GM23338 (cell line): ENCODE data around the gene UBE2V1. TPM values are rescaled to one million over a fixed set of nuclear protein-coding genes. Genes with fewer than 3 reads are reported as not detected.

Experiments
- ATAC-seq: fragments of 200-7000 bp; cut with Tn5 transposase; 3 replicates; pipeline ENCODE4 v1.9.1; 2020
- DNase-seq: peaks from one replicate; pipeline ENCODE4 v3.0.0-alpha.2; 2015; ENCODE audit warnings: low spot score
- H2AFZ ChIP-seq: fragments of 200-600 bp; sonication (generic); 2 replicates; pipeline ENCODE4 v1.8.0; 2016; ENCODE audit warnings: antibody characterized with exemption, mild to moderate bottlenecking, moderate library complexity
- H3F3A ChIP-seq: fragments of 200-600 bp; sonication (generic); replicated peaks from 2 replicates; pipeline ENCODE4 v1.8.0; 2017; ENCODE audit warnings: antibody characterized with exemption, mixed run types, low read depth
- H3K27ac ChIP-seq: fragments of 200-600 bp; sonication (generic); 2 replicates; pipeline ENCODE4 v1.6.1; 2016; ENCODE audit warnings: low read depth
- H3K27me3 ChIP-seq: fragments of 200-600 bp; sonication (generic); 2 replicates; pipeline ENCODE4 v1.8.0; 2016; ENCODE audit warnings: mild to moderate bottlenecking, mixed run types, moderate library complexity; ENCODE audit not compliant: insufficient read depth
- H3K36me3 ChIP-seq: fragments of 200-600 bp; sonication (generic); 2 replicates; pipeline ENCODE4 v1.8.0; 2016; ENCODE audit warnings: mild to moderate bottlenecking; ENCODE audit not compliant: insufficient read depth
- H3K4me1 ChIP-seq: fragments of 200-600 bp; sonication (generic); 2 replicates; pipeline ENCODE4 v1.8.0; 2016; ENCODE audit warnings: mild to moderate bottlenecking, moderate library complexity; ENCODE audit not compliant: insufficient read depth
- H3K4me2 ChIP-seq: fragments of 200-600 bp; sonication (generic); 2 replicates; pipeline ENCODE4 v1.7.1; 2017; ENCODE audit warnings: mixed run types
- H3K4me3 ChIP-seq: fragments of 200-600 bp; sonication (generic); 2 replicates; pipeline ENCODE4 v1.6.1; 2016; ENCODE audit warnings: mixed run types
- H3K79me2 ChIP-seq: fragments of 200-600 bp; sonication (generic); replicated peaks from 2 replicates; pipeline ENCODE4 v1.8.0; 2017; ENCODE audit warnings: mild to moderate bottlenecking; ENCODE audit not compliant: insufficient read depth
- H3K9me2 ChIP-seq: fragments of 200-600 bp; sonication (generic); 2 replicates; pipeline ENCODE4 v1.8.0; 2017; ENCODE audit not compliant: insufficient read depth
- H4K20me1 ChIP-seq: fragments of 200-600 bp; sonication (generic); replicated peaks from 2 replicates; pipeline ENCODE4 v1.8.0; 2017; ENCODE audit warnings: mild to moderate bottlenecking; ENCODE audit not compliant: insufficient read depth
- H3K27ac Mint-ChIP-seq: 2 replicates; pipeline ENCODE4 v1.8.0; 2020; ENCODE audit warnings: inconsistent platforms, mild to moderate bottlenecking, moderate library complexity, mixed read lengths
- H3K27me3 Mint-ChIP-seq: 3 replicates; pipeline ENCODE4 v1.8.0; 2022; ENCODE audit warnings: low read depth, mild to moderate bottlenecking, moderate library complexity, mixed read lengths, inconsistent platforms; ENCODE audit not compliant: insufficient read depth, poor library complexity
- H3K36me3 Mint-ChIP-seq: 3 replicates; pipeline ENCODE4 v1.8.0; 2021; ENCODE audit warnings: low read depth, mild to moderate bottlenecking, inconsistent platforms, moderate library complexity, mixed read lengths
- H3K4me1 Mint-ChIP-seq: 3 replicates; pipeline ENCODE4 v1.8.0; 2020; ENCODE audit warnings: mild to moderate bottlenecking, inconsistent platforms, mixed read lengths
- H3K4me3 Mint-ChIP-seq: 3 replicates; pipeline ENCODE4 v1.8.0; 2021; ENCODE audit warnings: moderate library complexity, mild to moderate bottlenecking, inconsistent platforms, mixed read lengths
- H3K9me3 Mint-ChIP-seq: 3 replicates; pipeline ENCODE4 v1.8.0; 2020; ENCODE audit warnings: moderate library complexity, mild to moderate bottlenecking, inconsistent platforms, mixed read lengths
- CREB1 ChIP-seq: fragments of 250-450 bp; sonication (Bioruptor Pico); IDR thresholded peaks from 2 replicates; pipeline ENCODE4 v1.5.0; 2020; ENCODE audit warnings: low read depth, mild to moderate bottlenecking, moderate library complexity
- CTCF ChIP-seq, 2 experiments: fragments of 200-600 bp in 1 of 2; sonication (generic) in 1 of 2; conservative IDR thresholded peaks; 2 replicates each; pipeline versions ENCODE4 v1.5.1 to v1.6.1; 2016 to 2017; ENCODE audit warnings: antibody characterized with exemption in 2 of 2, low read depth in 2 of 2, mild to moderate bottlenecking in 2 of 2, moderate library complexity in 1 of 2
- ETS1 ChIP-seq: IDR thresholded peaks from 2 replicates; pipeline ENCODE4 v1.6.1; 2016; ENCODE audit warnings: antibody characterized with exemption
- EZH2 ChIP-seq: fragments of 200-600 bp; sonication (generic); IDR thresholded peaks from one replicate; pipeline ENCODE4 v1.8.0; 2017; ENCODE audit warnings: antibody characterized with exemption, mild to moderate bottlenecking, low read depth; ENCODE audit not compliant: unreplicated experiment
- EZH2phosphoT487 ChIP-seq: fragments of 200-600 bp; sonication (generic); IDR thresholded peaks from one replicate; pipeline ENCODE4 v1.8.1; 2018; ENCODE audit warnings: antibody characterized with exemption; ENCODE audit not compliant: unreplicated experiment
- JUNB ChIP-seq: IDR thresholded peaks from one replicate; pipeline ENCODE4 v1.6.1; 2016; ENCODE audit warnings: antibody characterized with exemption; ENCODE audit not compliant: unreplicated experiment
- NANOG ChIP-seq: IDR thresholded peaks from 2 replicates; pipeline ENCODE4 v1.6.1; 2016; ENCODE audit warnings: antibody characterized with exemption, borderline replicate concordance
- POLR2AphosphoS5 ChIP-seq: IDR thresholded peaks from 2 replicates; pipeline ENCODE4 v1.6.1; 2016; ENCODE audit warnings: antibody characterized with exemption, low read depth
- REST ChIP-seq: IDR thresholded peaks from one replicate; pipeline ENCODE4 v1.6.1; 2018; ENCODE audit warnings: antibody characterized with exemption; ENCODE audit not compliant: unreplicated experiment
- STAT1 ChIP-seq: IDR thresholded peaks from one replicate; pipeline ENCODE4 v1.6.1; 2016; ENCODE audit warnings: antibody characterized with exemption; ENCODE audit not compliant: unreplicated experiment
- ZNF114 ChIP-seq: fragments of 250-450 bp; sonication (Bioruptor Pico); IDR thresholded peaks from 2 replicates; pipeline ENCODE4 v1.5.0; 2020; ENCODE audit warnings: mild to moderate bottlenecking, moderate library complexity
- ZNF331 ChIP-seq: fragments of 250-450 bp; sonication (Bioruptor Pico); IDR thresholded peaks from 2 replicates; pipeline ENCODE4 v1.5.0; 2020; ENCODE audit warnings: low read depth, mild to moderate bottlenecking, moderate library complexity
- ZNF462 ChIP-seq: fragments of 250-450 bp; sonication (Bioruptor Pico); IDR thresholded peaks from 2 replicates; pipeline ENCODE4 v1.5.0; 2020; ENCODE audit warnings: mild to moderate bottlenecking, moderate library complexity
- polyA plus RNA-seq: library from polyadenylated mRNA; unstranded; fragments of >200 nt; fragmentation: Nextera tagmentation; extraction: Ambion mirVana; gene quantifications from 2 replicates; pipeline ENCODE4 v1.2.1, GENCODE V29; 2016
- total RNA-seq: library from RNA; depleted of rRNA; stranded (reverse); fragments of >200 nt; shearing (Covaris generic); gene quantifications from 2 replicates; pipeline ENCODE4 v1.2.3, GENCODE V29; 2014

UBE2V1 gene
- total and polyA plus RNA-seq, 2 experiments from 2014 or later, result 105 to 302 TPM

- H3K4me3 Mint-ChIP-seq, result no peak overlapping the region
- DNase-seq (no peak), ATAC-seq (no peak)
- Histone ChIP-seq H3F3A (peaks cover 3% of the 10 kb centered on the region), H3K36me3 (no peaks in the 10 kb centered on the region), H3K79me2 (peaks cover 100% of the 10 kb centered on the region), H3K4me2 (peak overlapping the region; percentile 24; the same call in 1 of the 2 replicates), H3K27ac (peak overlapping the region; percentile 71; the same call in 1 of the 2 replicates), H3K4me3 (no peak overlapping the region), H2AFZ (no peak overlapping the region), H3K9me2 (no peaks in the 10 kb centered on the region), H3K4me1 (peaks cover 45% of the 10 kb centered on the region), H4K20me1 (peaks cover 79% of the 10 kb centered on the region), H3K27me3 (no peaks in the 10 kb centered on the region)
- TF ChIP-seq NANOG, result no peak
- no peak for TF ChIP-seq ZNF462 (CRISPR knock-in tag)
- TF ChIP-seq EZH2, result no peak
- TF ChIP-seq POLR2AphosphoS5, result no peak
- no peak for TF ChIP-seq ETS1
- no peak for TF ChIP-seq ZNF114 (CRISPR knock-in tag)
- no peak for TF ChIP-seq EZH2phosphoT487
- TF ChIP-seq REST, result no peak
- no peak for TF ChIP-seq ZNF331
- TF ChIP-seq STAT1, result no peak
- no peak for TF ChIP-seq CTCF (conservative IDR thresholded peaks at IDR 0.05; ENCODE audit: low read depth in 2 of 2)
- no peak for TF ChIP-seq JUNB
- TF ChIP-seq CREB1 (CRISPR knock-in tag), result no peak
- no peak overlapping the region; the same call in 1 of the 2 replicates for H3K27ac Mint-ChIP-seq
- peaks cover 57% of the 10 kb centered on the region for H3K4me1 Mint-ChIP-seq
- peaks cover 13% of the 10 kb centered on the region for H3K27me3 Mint-ChIP-seq
- no peaks in the 10 kb centered on the region; the same call in 1 of the 3 replicates for H3K36me3 Mint-ChIP-seq
- no peaks in the 10 kb centered on the region; the same call in 2 of the 3 replicates for H3K9me3 Mint-ChIP-seq
These were observed 5.8 kb downstream of the UBE2V1 start for GRCh38 chr20:50107086-50107660.
